DOHH2 (cell line): ENCODE data around the gene SLC66A2.

ENCODE experiments used
- CTCF ChIP-seq: fragments of 200-600 bp; sonication (generic); IDR thresholded peaks from one replicate; pipeline ENCODE4 v1.5.1; 2014; ENCODE audit warnings: antibody characterized with exemption, mild to moderate bottlenecking, low read depth, low read length; ENCODE audit not compliant: poor library complexity, severe bottlenecking
- EZH2phosphoT487 ChIP-seq: fragments of 200-600 bp; sonication (generic); IDR thresholded peaks from 2 replicates; pipeline ENCODE4 v1.6.1; 2017; ENCODE audit warnings: borderline replicate concordance, mild to moderate bottlenecking, antibody characterized with exemption, low read length, moderate library complexity, mixed read lengths

GRCh38 chr18:79917169-79917852 is 34.1 kb downstream of the SLC66A2 start:
- no peak for TF ChIP-seq CTCF
- TF ChIP-seq EZH2phosphoT487: no peak
